Forelimb muscle (tissue), 1 donor: ENCODE results near the gene CRAT. TPM values are rescaled to one million over a fixed set of nuclear protein-coding genes. Genes with fewer than 3 reads are reported as not detected.
"Not testable (repeated sequence)": the region's sequence is repeated elsewhere in the genome, so short reads cannot be mapped to it uniquely, and the experiment has no call there.

Experiments
- DNase-seq: peaks from one replicate; pipeline ENCODE4 v3.0.0-alpha.2; 2013; ENCODE audit warnings: low read depth
- polyA plus RNA-seq: library from polyadenylated mRNA; unstranded; fragments of 120-200 nt; gene quantifications from one replicate; pipeline ENCODE4 v1.2.1, GENCODE V29; 2013; ENCODE audit not compliant: insufficient read length

The CRAT gene
- polyA plus RNA-seq, 1 donor = 51.1 TPM

DNA sequence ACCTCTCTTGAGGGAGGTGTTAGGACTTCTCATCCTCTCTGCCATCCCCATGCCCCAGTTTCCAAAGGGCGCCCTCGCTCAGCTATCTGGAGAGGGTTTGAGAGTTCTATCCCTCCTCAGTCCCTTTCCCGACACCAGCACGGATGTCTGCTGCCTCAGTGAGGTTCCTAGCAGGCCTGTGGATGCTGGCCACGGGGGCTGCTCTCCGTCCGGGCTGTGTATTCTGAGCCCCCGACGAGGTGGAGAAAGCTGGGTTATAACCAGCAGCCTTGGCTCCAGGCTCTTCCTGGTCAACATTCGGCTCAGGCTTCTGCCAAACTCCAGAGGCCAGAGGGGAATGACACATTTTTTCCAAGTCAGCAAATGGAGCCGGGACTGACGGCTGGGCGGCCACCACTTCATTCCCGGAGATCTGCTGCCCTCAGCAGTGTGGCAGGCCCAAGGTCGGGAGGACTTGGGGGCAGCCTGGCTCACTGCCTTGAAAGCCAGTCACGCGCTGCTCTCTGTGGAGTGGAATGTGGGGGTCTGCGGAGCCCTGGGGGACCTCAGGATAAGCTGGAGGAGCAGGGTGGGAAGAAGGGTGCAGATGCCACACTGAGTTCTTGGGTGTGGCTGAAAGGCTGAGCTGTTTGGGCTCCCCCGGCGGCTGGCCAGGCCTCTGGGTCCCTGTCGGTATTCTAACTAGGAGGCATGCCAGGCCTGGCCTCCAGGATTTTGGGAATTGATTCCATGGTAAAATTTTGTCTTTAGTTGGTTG lies 28.1 kb upstream of the CRAT start:
- no peak for DNase-seq

DNA sequence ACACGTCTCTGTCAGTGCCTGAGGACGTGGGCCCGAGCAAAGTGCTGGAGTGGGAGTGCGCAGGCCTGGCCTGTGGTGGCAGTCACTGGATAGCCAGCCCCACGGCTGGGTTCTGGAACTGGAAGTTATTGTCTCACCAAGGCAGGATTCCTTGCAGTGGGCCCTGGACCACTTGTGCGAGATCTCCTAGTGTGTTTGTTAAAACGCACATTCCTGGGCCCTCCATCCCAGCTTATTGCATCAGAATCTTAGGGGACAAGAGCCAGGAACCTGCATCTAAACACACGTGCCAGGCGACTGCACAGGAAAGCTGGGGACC lies 27.5 kb upstream of the CRAT start:
- no peak for DNase-seq

DNA sequence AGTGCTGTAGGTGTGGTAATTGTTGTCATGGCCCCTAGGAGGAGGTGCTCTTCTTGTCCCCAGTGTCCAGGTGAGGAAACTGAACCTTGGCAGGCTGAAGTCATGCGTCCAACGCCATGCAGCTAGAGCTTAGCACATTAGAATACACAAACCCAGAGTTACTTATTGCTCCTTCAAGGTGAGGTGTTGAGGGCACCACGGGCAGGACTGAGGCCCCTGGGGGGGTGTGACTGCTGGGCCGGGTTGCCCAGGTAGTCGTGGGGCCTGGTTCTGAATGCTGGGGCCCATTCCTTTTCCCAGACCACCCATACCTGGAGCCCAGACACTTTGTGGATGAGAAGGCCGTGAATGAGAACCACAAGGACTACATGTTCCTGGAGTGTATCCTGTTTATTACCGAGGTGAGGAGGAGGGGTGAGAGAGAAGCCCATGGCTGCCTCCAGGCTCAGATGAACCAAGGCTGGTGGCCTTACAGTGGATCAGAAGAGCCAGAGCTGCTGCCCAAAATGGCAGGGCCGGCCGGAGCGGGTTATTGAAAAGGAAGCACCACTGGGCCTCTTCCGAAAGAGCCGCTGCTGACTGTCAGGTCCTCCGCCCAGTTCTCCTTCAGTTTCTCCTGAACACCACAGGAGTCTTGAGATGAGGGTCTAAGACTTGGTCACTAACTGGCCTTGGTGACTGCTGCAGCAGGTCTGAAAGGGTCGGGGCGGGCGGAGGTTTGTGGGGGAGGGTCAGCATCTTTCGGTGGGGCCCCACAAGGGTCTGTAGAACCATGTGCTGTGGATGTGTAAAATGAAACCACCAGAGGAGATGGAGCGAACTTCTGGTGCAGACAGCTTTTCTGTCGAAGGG lies 26.9 kb upstream of the CRAT start:
- no peak for DNase-seq

DNA sequence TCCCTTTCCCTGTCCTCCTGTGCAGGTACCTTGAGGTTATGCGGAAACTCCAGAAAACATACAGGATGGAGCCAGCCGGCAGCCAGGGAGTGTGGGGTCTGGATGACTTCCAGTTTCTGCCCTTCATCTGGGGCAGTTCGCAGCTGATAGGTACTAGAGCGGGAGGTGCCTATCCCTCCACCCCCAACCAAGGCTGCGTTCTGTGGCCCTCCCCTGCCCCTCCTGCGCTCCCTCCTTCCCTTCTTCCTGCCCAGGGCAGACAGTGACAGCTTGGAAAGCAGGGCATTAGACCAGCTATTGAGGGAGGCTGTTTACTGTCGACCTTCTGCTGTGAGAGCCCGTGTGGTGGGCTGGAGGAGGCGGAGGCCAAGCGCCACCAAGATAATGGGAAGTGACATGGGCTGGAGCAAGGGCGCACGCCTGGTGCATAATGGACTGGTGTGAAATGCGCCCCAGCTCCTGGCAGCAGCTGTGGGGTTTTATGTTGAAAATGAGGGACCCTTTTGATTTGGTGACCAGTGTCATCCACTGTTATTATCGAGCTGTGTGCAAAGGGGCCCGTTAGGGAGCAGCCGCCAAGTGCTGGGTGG lies 25.9 kb upstream of the CRAT start:
- no peak for DNase-seq

DNA sequence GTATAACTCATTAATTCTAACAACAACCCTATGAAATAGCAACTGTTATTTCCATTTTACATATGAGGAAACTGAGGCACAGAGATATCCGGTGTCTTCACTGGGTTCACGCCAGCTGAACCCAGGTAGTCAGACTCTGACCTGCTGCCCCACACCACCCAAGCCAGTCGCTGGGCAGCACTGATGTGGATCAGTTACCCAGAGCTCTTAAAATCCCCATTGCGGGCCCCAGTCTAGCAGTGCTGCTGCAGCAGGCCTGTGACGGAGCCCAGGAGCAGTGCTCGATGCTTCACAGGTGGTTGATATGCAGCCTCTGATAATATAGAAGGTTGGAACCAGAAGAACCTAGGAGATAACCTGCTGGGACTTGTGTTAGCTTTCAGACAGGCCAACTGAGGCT lies 24.9 kb upstream of the CRAT start:
- no peak for DNase-seq

DNA sequence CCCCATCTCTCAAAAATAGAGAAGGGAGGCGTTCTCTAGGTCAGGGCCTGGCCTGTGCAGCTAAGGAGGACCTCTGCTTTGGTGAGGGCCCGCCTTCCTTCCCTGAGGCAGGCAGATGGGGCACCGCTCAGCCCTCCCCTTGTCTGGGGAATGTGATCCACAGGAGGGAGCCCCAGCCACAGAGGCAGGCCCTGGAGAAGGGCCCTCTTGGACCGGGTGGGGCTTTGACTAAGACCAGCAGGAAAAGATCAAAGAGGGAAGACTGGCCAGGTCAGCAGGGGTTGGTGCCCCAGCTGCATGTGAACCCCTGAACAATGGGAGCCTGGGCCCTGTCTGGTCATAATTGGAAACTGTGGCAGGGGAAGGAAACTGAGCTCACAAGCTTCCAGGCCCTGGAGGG lies 22.5 kb upstream of the CRAT start:
- no peak for DNase-seq

DNA sequence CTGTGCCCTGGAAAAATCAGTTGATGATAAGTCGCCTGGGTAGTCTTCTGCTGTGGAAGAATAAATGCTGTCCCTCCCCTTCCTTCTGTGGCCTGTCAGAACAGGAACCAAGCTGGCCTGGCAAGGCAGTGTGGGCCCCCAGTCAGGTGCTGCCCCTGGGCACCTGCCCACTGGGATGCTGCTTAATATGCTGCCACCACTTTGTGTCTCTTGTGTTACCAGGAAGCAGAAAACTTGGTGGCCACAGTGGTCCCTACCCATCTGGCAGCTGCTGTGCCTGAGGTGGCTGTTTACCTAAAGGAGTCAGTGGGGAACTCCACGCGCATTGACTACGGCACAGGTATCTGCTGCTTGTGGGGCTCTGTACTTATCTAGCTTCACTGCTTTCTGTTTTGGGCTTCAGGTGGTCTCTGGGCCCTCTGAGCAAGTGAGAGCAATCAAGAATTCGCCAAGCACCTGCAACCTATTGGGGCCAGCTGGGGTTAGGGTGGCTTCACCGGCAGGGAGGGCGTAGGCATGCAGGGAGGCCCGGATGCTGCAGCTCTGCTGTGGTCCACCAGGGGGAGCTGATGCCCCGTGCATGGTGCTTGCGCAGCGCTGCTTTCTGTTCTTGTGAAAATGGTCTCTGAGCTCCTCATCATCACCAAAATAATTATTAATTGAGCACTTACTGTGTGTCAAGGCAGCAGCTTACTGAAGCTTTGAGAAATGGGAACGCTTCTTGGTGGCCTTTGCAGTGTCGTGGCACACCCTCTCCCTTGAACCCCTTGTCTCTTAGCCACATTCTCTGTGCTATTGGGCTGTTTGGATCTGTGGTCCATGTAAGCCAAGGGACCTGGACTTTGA lies 20.9 kb upstream of the CRAT start:
- no peak for DNase-seq

DNA sequence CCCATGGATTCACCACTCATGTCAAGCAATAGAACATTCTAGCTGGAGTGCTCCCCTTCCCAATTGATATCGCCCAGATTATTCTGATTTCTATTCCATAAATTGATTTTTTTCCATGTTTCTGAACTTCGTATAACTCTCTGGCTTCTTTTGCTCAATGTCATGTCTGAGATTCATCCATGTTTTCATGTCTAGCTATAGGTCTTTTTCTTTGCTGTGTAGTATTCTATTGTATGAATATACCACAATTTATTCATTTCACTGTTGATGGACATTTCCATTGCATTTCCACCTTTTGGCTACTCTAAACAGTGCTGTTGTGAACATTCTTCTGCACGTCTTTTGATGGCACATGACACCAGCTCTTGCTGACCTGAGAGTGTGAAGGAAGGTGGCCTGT lies 20.2 kb upstream of the CRAT start:
- DNase-seq = no peak

DNA sequence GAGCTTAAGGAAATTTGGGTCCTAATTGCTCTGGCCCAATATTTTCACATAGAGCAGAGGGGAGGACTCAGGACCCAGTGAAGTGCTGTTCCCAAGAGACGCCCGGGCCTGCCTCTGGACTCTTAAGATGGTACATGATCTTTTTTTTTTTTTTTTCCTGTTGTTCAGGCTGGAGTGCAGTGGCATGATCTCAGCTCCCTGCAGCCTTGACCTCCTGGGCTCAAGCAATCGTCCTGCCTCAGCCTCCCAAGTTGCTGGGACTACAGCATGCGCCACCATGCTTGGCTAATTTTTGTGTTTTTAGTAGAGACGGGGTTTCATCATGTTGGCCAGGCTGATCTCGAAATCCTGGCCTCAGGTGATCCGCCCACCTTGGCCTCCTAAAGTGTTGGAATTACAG lies 19.7 kb upstream of the CRAT start:
- DNase-seq = not testable (repeated sequence)

DNA sequence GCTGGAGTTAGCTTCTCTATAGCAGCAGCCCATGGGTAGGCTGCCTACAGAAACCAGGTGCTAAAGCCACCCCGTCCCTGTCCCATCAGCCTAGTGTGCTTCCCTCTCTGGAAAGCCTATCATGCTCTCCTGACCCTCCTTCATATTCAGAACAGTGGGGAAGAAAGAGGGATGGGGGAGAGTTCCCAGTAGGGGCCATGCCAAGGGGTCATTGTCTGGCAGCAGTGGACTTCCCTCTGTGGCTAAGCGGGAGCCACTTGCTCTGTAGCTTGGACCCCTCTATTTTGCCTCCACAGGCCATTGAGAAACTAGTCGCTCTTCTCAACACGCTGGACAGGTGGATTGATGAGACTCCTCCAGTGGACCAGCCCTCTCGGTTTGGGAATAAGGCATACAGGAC lies 18.1 kb upstream of the CRAT start:
- no peak for DNase-seq

DNA sequence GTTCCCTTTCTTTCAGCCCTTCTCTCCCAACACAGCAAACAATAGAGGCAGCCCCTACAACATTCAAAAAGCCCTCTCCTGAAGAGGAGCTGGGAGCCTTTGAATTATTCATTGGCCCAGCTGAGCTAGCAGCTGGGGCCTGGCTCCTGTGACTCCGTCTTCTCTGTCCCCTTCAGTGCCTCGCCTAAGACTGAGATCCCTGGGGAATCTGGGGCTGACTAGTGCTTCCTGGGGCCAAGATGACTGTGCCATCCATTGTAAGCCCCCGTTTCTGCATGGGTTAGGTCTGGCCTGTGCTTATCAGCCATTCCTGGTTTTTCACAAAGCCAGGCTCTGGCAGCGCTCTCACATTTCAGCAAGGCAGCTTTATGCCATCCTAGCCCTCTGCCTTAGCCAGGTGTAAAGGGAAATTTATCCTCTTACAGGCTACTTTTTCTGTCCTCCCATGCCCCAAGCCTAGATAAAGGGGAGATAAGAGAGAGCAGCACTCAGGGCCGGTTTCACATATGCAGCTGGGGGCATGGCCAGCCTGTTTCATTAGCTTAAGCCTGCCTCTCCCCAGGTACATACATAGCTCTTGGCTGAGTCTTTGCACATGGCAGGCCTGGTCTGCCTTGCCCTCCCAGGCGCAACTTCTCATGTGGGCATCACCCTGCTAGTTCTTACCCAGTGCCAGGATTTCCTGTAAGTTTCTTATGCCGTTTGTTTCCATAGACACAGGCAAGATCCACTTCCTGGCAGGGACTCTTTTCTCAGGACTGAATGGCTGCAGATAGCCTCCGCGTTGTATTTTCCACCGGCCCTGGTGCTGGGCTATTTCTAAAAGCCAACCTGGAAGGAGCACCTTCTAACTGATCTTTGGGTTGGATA lies 16.4 kb upstream of the CRAT start:
- DNase-seq = no peak

DNA sequence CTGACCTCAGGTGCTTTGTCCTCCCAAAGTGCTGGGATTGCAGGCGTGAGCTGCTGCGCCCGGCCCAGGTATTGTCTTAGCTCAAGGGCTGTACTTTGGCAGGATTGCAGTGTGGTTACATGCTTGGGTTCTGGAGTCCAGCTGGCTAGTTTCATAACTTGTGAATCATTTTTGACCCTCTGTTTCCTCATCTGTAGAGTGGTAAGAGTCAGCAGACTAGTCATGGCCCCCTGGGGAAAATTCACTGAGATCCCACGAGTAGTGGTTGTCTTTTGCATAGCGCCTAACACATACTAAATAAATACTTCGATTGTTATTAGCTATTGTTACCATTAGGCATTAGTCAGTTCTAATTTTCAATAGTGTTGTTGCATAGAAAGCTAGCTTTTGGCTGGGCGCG lies 14.9 kb upstream of the CRAT start:
- no peak for DNase-seq

DNA sequence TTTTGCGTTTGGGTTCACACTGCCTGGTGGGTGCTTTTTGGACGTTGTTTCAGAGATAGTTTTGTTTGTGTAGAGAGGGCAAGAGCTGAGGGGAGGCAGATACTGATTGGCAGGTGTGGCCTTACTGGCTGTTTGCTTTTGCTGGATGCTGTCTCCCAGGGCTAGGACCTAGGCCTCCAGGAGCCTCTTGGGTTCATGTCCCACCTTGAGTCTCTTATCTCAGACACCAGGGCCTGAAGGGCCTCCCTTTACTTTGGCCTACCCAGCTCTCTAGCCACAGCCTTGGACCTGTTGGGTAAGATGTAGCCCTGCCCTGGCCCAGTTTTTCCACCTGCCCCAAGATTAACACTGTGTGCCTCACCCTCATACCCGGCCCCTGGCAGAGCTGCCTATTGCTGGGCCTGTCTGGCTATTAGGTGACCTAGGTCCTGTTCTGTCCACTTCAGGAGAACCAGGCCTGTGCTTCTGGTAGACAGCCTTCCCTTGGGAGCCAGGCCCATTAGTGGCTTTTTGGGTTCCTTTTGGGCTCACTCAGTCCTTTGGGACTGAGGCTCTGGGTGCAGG lies 14.0 kb upstream of the CRAT start:
- DNase-seq = no peak

DNA sequence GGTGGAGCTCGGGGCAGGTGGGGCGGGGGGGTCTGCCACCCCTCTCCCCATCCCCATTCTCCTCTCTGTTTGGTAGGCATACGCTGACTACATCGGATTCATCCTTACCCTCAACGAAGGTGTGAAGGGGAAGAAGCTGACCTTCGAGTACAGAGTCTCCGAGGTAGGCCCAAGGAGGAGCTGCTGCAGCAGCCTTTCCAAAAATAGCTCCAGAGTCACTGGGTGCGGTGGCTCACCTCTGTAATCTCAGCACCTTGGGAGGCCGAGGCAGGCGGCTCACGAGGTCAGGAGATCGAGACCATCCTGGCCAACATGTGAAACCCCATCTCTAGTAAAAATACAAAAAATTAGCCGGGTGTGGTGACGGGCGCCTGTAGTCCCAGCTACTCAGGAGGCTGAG lies 12.4 kb upstream of the CRAT start:
- DNase-seq = not testable (repeated sequence)

DNA sequence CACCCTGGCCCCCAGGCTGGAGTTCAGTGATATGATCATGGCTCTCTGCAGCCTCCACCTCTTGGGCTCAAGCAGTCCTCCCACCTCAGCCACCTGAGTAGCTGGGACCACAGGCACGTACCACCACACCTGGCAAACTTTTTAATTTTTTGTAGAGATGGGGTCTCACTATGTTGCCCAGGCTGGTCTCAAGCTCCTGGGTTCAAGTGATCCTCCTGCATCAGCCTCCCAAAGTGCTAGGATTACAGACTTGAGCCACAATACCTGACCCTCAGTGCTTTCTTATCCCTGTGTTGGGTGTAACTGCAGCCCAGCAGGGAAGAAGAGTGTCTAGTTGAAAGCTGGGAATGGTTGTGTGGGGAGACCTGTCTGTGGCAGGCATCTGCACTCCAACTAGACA lies 11.5 kb upstream of the CRAT start:
- no peak for DNase-seq

DNA sequence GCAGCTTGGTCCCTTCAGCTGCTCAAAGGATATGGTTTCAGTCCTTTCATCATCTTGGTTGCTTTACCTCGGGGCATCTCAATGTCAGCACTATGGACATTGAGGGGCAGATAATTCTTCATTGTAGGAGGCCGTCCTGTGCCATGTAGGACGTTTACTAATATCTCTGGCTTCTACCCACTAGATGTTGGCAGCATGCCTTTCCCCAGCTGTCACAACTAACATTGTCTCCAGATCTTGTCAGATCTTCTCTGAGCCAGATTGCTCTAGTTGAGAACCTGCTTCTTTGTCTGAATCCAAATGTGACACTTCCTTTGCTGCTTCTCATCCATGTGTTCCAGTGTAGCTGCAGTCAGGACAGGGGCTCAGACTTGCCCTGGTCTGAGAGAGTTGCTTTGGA lies 10.9 kb upstream of the CRAT start:
- DNase-seq = no peak

DNA sequence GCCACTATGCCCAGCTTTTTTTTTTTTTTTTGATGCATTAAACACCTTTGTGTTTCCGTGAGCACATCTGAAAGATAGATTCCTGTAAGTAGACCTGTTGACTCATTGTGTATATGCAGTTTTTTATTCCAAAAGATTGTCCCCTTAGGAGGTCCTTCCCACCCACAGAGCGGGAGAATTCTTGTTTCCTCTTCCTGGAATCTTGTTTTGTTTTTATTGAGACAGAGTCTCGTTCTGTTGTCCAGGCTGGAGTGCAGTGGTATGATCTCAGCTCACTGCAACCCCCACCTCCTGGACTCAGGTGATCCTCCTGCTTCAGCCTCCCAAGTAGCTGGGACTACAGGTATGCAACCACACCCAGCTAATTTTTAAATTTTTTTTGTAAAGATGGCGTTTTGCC lies 8.2 kb upstream of the CRAT start:
- no peak for DNase-seq

DNA sequence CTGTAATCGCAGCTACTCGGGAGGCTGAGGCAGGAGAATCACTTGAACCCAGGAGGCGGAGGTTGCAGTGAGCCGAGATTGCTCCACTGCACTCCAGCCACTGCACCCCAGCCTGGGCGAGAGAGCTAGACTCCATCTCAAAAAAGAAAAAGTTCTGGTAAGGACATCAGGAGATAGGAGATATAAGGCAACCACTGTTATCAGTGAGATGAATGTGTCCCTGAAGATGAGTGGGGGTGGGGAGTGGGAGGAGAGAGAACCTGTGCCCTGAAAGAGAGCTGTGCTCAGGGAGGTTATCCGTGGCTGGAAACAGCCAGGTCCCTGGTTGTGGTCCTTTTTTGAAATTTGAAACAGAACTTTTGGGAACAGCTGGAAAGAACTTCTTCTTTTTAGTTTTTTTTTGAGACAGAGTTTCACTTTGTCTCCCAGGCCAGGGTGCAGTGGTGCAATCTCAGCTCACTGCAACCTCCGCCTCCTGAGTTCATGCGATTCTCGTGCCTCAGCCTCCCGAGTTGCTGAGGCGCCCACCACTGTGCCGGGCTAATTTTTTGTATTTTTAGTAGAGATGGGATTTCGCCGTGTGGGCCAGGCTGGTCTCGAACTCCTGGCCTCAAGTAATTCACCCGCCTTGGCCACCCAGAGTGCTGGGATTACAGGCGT lies 3.2 kb upstream of the CRAT start:
- no peak for DNase-seq

DNA sequence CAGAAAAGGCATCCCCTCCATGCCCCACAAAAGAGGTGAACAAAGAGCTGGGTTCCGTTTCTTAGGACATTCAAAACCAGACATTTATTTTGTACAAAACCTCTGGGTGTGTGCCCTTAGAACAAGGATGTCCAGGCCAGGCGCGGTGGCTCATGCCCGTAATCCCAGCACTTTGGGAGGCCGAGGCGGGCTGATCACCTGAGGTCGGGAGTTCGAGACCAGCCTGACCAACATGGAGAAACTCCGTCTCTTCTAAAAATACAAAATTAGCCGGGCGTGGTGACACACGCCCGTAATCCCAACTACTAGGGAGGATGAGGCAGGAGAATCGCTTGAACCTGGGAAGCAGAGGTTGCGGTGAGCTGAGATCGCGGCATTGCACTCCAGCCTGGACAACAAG lies 1.9 kb upstream of the CRAT start:
- not testable (repeated sequence) for DNase-seq

DNA sequence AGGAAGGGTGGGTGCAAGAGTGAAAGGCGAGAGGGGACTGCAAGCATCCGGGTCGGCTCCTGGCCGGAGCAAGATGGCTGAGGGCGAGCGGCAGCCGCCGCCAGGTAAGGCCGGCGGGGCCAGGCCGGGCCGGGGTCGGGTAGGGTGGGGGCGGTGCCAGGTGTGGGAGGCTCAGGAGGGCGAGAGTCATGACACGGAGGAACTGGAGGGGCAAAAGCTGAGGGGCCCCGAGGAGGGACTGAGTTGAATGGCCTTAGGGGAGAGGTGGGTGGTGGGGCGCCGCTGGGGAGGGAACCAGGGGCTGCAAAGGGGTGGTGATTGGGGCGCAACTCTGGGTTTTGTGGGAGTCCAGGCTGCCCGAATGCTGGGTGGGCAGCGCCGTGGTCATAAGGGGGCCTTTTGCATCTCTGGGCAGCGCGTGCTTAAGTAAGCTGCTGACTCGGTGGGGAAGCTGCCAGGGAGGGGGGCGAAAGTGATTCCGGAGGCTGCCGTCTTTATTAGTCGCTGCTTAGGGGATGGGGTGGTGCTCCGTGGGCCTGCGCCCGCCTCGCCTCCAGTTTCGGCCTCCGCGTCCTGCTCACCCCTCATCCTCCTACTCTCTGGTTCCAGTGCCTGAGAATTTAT lies 1.0 kb upstream of the CRAT start:
- DNase-seq = no peak
